Peyer's patch (tissue), 4 donors: ENCODE results near the gene PCDHGC5. TPM values are rescaled to one million over a fixed set of nuclear protein-coding genes. Genes with fewer than 3 reads are reported as not detected.

Experiments used
- DNase-seq, 3 donors: peaks; one replicate each; pipeline ENCODE4 v3.0.0-alpha.2; 2017 to 2019
- H3K27ac ChIP-seq, 4 donors: fragments of 200-600 bp; sonication (generic); one replicate each; pipeline ENCODE4 v1.5.1; 2016 to 2019
- H3K27me3 ChIP-seq, 2 donors: fragments of 200-600 bp; sonication (generic); one replicate each; pipeline ENCODE4 v1.5.1; 2019
- H3K36me3 ChIP-seq, 3 donors: fragments of 200-600 bp; sonication (generic); one replicate each; pipeline ENCODE4 v1.5.1; 2016 to 2019
- H3K4me1 ChIP-seq, 4 donors: fragments of 200-600 bp; sonication (generic); one replicate each; pipeline ENCODE4 v1.5.1; 2016 to 2019
- H3K4me3 ChIP-seq, 4 donors: fragments of 200-600 bp; sonication (generic); 1 replicate in 3 of 4; 2 replicates in 1 of 4; pipeline ENCODE4 v1.5.1; 2016 to 2019; ENCODE audit warnings: mild to moderate bottlenecking in 1 of 4
- H3K9me3 ChIP-seq, 4 donors: fragments of 200-600 bp; sonication (generic); one replicate each; pipeline ENCODE4 v1.5.1; 2016 to 2019; ENCODE audit warnings: mild to moderate bottlenecking in 1 of 4
- POLR2A ChIP-seq, 2 donors: fragments of 450-650 bp; IDR thresholded peaks; one replicate each; pipeline ENCODE4 v1.5.1; 2017; ENCODE audit warnings: antibody characterized with exemption in 2 of 2, mild to moderate bottlenecking in 2 of 2, moderate library complexity in 2 of 2
- total RNA-seq, 4 donors: library from RNA; depleted of rRNA; stranded (reverse); fragments of >200 nt; gene quantifications; one replicate each; pipeline ENCODE4 v1.1.0, GENCODE V29; 2016
- TF ChIP-seq, protein P1 (sequence below), 6 experiments: fragments of 450-650 bp in 4 of 6; fragments of 200-600 bp in 2 of 6; sonication (generic) in 1 of 6; IDR thresholded peaks; one replicate each; pipeline ENCODE4 v1.5.1; 2017 to 2019; ENCODE audit warnings: antibody characterized with exemption in 6 of 6, mild to moderate bottlenecking in 3 of 6, moderate library complexity in 1 of 6

Gene PCDHGC5
- total RNA-seq, 4 donors from 2014 or later: 0.67 to 1.4 (median 0.95) TPM; not detected in 1

DNA sequence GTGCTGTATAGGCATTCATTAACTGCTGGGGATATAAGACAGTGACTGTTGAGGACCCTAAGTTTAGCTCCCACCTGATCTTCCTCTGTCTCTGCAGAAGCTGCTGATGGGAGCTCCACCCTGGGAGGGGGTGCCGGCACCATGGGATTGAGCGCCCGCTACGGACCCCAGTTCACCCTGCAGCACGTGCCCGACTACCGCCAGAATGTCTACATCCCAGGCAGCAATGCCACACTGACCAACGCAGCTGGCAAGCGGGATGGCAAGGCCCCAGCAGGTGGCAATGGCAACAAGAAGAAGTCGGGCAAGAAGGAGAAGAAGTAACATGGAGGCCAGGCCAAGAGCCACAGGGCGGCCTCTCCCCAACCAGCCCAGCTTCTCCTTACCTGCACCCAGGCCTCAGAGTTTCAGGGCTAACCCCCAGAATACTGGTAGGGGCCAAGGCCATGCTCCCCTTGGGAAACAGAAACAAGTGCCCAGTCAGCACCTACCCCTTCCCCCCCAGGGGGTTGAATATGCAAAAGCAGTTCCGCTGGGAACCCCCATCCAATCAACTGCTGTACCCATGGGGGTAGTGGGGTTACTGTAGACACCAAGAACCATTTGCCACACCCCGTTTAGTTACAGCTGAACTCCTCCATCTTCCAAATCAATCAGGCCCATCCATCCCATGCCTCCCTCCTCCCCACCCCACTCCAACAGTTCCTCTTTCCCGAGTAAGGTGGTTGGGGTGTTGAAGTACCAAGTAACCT is 22.1 kb downstream of the PCDHGC5 start:
- Histone ChIP-seq H3K27me3 (no peaks in the 10 kb centered on the region), H3K4me3 (no peak overlapping the region), H3K36me3 (peaks cover 0 to 14% (median 0%) of the 10 kb centered on the region in 3 donors), H3K27ac (peak overlapping the region in 1 of 4 donors; percentile 75), H3K9me3 (no peaks in the 10 kb centered on the region), H3K4me1 (peaks cover 0 to 31% (median 26%) of the 10 kb centered on the region in 4 donors)
- TF ChIP-seq POLR2A (IDR thresholded peaks at IDR 0.05): no peak
- TF ChIP-seq, protein P1, sequence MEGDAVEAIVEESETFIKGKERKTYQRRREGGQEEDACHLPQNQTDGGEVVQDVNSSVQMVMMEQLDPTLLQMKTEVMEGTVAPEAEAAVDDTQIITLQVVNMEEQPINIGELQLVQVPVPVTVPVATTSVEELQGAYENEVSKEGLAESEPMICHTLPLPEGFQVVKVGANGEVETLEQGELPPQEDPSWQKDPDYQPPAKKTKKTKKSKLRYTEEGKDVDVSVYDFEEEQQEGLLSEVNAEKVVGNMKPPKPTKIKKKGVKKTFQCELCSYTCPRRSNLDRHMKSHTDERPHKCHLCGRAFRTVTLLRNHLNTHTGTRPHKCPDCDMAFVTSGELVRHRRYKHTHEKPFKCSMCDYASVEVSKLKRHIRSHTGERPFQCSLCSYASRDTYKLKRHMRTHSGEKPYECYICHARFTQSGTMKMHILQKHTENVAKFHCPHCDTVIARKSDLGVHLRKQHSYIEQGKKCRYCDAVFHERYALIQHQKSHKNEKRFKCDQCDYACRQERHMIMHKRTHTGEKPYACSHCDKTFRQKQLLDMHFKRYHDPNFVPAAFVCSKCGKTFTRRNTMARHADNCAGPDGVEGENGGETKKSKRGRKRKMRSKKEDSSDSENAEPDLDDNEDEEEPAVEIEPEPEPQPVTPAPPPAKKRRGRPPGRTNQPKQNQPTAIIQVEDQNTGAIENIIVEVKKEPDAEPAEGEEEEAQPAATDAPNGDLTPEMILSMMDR (IDR thresholded peaks at IDR 0.05): no peak
- DNase-seq: peak in 2 of 3 donors; percentile 57 to 58

DNA sequence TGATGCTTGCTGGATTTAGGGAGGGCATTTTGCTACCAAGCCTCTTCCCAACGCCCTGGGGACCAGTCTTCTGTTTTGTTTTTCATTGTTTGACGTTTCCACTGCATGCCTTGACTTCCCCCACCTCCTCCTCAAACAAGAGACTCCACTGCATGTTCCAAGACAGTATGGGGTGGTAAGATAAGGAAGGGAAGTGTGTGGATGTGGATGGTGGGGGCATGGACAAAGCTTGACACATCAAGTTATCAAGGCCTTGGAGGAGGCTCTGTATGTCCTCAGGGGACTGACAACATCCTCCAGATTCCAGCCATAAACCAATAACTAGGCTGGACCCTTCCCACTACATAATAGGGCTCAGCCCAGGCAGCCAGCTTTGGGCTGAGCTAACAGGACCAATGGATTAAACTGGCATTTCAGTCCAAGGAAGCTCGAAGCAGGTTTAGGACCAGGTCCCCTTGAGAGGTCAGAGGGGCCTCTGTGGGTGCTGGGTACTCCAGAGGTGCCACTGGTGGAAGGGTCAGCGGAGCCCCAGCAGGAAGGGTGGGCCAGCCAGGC is 23.0 kb downstream of the PCDHGC5 start:
- H3K9me3 ChIP-seq: no peaks in the 10 kb centered on the region
- H3K4me3 ChIP-seq: no peak overlapping the region
- no peaks in the 10 kb centered on the region for H3K27me3 ChIP-seq
- peaks cover 0 to 31% (median 25%) of the 10 kb centered on the region in 4 donors for H3K4me1 ChIP-seq
- peak overlapping the region; percentile 2 to 86 (median 61) for H3K27ac ChIP-seq
- DNase-seq: no peak
- H3K36me3 ChIP-seq: peaks cover 0 to 22% (median 0%) of the 10 kb centered on the region in 3 donors
- TF ChIP-seq, protein P1 (IDR thresholded peaks at IDR 0.05): no peak
- no peak for TF ChIP-seq POLR2A (IDR thresholded peaks at IDR 0.05)

DNA sequence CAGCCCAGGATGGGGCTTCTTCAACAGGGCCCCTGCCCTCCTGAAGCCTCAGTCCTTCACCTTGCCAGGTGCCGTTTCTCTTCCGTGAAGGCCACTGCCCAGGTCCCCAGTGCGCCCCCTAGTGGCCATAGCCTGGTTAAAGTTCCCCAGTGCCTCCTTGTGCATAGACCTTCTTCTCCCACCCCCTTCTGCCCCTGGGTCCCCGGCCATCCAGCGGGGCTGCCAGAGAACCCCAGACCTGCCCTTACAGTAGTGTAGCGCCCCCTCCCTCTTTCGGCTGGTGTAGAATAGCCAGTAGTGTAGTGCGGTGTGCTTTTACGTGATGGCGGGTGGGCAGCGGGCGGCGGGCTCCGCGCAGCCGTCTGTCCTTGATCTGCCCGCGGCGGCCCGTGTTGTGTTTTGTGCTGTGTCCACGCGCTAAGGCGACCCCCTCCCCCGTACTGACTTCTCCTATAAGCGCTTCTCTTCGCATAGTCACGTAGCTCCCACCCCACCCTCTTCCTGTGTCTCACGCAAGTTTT is 23.6 kb downstream of the PCDHGC5 start:
- DNase-seq: peak; percentile 84 to 95 (median 87)
- TF ChIP-seq POLR2A (IDR thresholded peaks at IDR 0.05): no peak
- TF ChIP-seq, protein P1 (IDR thresholded peaks at IDR 0.05): peak; percentile 42 to 89 (median 67)
- Histone ChIP-seq H3K27me3 (no peaks in the 10 kb centered on the region), H3K9me3 (no peaks in the 10 kb centered on the region), H3K4me1 (peaks cover 0 to 29% (median 21%) of the 10 kb centered on the region in 4 donors), H3K27ac (peak overlapping the region; percentile 2 to 86 (median 61)), H3K4me3 (peak overlapping the region; percentile 43 to 58 (median 48)), H3K36me3 (peaks cover 0 to 27% (median 0%) of the 10 kb centered on the region in 3 donors)

DNA sequence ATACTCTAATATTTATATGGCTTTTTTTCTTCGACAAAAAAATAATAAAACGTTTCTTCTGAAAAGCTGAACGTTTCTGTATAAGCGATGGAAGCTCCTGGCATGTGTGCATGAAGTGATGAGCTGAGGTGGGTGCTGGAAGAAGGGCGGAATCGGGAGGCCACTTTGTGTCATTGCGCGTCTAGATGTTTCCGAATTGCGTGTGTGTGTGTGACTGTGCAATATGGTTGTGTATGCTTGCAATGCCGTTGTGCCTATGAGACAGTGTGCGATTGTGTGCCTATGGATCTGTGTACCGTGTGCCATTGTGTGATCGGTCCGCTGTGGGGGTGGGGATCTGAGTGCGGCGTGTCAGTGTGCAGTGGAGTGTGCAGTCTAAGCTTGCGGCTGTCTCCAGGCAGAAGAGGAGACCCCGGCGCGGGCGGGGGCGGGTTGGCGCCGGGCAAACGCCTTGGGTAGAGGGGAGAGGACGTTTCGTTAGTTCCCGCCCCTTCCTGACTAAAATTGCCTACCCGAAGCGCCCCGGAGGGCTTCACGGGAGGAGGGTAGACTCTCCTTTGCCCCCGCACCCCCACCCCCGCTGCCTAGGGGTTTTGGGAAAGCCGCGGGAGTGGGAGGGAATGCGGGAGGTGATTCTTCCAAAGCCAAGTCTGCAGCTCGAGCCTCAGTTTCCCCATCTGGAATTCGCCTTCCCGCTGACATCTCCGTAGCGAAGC is 24.2 kb downstream of the PCDHGC5 start:
- Histone ChIP-seq H3K9me3 (no peaks in the 10 kb centered on the region), H3K4me3 (peak overlapping the region; percentile 43 to 58 (median 48)), H3K4me1 (peaks cover 0 to 23% (median 18%) of the 10 kb centered on the region in 4 donors), H3K36me3 (peaks cover 0 to 33% (median 0%) of the 10 kb centered on the region in 3 donors), H3K27ac (peak overlapping the region; percentile 47 to 86 (median 76)), H3K27me3 (no peaks in the 10 kb centered on the region)
- TF ChIP-seq, protein P1 (IDR thresholded peaks at IDR 0.05): no peak
- TF ChIP-seq POLR2A (IDR thresholded peaks at IDR 0.05): no peak
- peak in 2 of 3 donors; percentile 57 for DNase-seq

DNA sequence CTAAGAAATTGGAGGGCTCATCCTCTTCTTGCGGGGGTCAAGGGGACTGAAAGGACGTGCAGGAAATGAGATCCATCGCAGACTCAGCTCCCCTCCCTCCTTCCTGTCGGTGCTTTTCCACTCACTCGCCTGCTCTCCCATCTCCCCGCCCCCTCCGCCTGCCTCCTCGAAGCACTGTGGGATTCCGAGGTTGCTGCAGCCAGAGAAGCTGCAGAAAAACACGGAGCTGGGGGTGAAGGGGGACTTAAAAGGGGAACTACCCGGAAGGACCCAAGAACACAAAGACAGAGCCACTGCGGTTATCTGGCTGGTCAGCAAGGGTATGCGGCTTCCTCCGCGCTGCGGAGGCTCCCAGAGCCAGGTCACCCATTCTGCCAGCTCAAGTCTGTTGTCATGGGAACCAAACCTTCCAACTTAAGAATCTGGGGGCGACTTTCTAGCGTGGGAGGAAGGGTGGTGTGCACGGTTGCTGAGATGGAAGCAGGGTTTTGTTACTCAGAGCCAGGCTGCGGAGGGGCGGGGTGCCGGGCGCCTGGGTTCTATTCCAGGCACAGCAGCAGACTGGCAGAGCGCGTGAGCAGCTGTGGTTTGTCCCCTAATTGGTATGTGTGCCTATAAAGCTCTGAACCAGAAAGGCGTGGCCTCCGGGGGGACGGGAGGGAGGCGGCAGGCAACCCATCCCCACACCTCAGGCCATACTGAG is 24.9 kb downstream of the PCDHGC5 start:
- Histone ChIP-seq H3K4me3 (peak overlapping the region; percentile 43 to 58 (median 48)), H3K4me1 (peaks cover 0 to 21% (median 17%) of the 10 kb centered on the region in 4 donors), H3K27ac (peak overlapping the region; percentile 47 to 86 (median 76)), H3K27me3 (no peaks in the 10 kb centered on the region), H3K9me3 (no peaks in the 10 kb centered on the region), H3K36me3 (peaks cover 0 to 38% (median 0%) of the 10 kb centered on the region in 3 donors)
- DNase-seq: peak in 2 of 3 donors; percentile 71 to 76
- TF ChIP-seq, protein P1 (IDR thresholded peaks at IDR 0.05): no peak
- no peak for TF ChIP-seq POLR2A (IDR thresholded peaks at IDR 0.05)
